Adrenal gland (tissue), 12 donors: ENCODE measurements around the gene CHEK2. TPM values are rescaled to one million over a fixed set of nuclear protein-coding genes. Genes with fewer than 3 reads are reported as not detected.

Source experiments
- DNase-seq, 7 donors: peaks; one replicate each; pipeline ENCODE4 v3.0.0-alpha.2; 2019 to 2020
- H3K27ac ChIP-seq, 5 donors: fragments of 200-600 bp; sonication (generic) in 4 of 5; 1 replicate in 3 of 5; 2 replicates in 2 of 5; pipeline versions ENCODE4 v1.5.1 to v1.8.0; 2016 to 2020; ENCODE audit warnings: mild to moderate bottlenecking in 1 of 5
- H3K27me3 ChIP-seq: fragments of 200-600 bp; 2 replicates; pipeline ENCODE4 v1.8.0; 2021
- H3K36me3 ChIP-seq, 2 donors: fragments of 200-600 bp; replicated peaks in 1 of 2; 1 replicate in 1 of 2; 2 replicates in 1 of 2; pipeline versions ENCODE4 v1.5.1 to v1.8.0; 2018 to 2022
- H3K4me1 ChIP-seq, 2 donors: fragments of 200-600 bp; replicated peaks in 1 of 2; 1 replicate in 1 of 2; 2 replicates in 1 of 2; pipeline versions ENCODE4 v1.5.1 to v1.8.0; 2018 to 2021
- H3K4me3 ChIP-seq, 4 donors: fragments of 200-600 bp; sonication (generic) in 3 of 4; one replicate each; pipeline ENCODE4 v1.5.1; 2016 to 2018
- H3K9me3 ChIP-seq, 3 donors: fragments of 200-600 bp; sonication (generic) in 1 of 3; replicated peaks in 1 of 3; 1 replicate in 2 of 3; 2 replicates in 1 of 3; pipeline versions ENCODE4 v1.5.1 to v1.8.0; 2016 to 2021
- CTCF ChIP-seq, 6 experiments: fragments of 450-650 bp in 4 of 6; fragments of 200-600 bp in 2 of 6; sonication (generic) in 1 of 6; IDR thresholded peaks; 1 replicate in 5 of 6; 2 replicates in 1 of 6; pipeline versions ENCODE4 v1.5.1 to v1.8.0; 2016 to 2021; ENCODE audit warnings: antibody characterized with exemption in 6 of 6, mild to moderate bottlenecking in 2 of 6, moderate library complexity in 1 of 6
- POLR2A ChIP-seq, 2 donors: fragments of 450-650 bp; IDR thresholded peaks; one replicate each; pipeline ENCODE4 v1.6.1; 2017; ENCODE audit warnings: antibody characterized with exemption in 2 of 2, mild to moderate bottlenecking in 2 of 2, moderate library complexity in 1 of 2
- WGBS, 4 donors: extraction: QIAGEN DNeasy Blood & Tissue Kit in 2 of 4; methylation state at CpG; one replicate each; pipeline versions ENCODE4 v1.1.5 to v1.1.7; 2013 to 2017; 5-methylcytosine and 5-hydroxymethylcytosine counted together
- intact Hi-C, 2 donors: fragments of 100-400 bp; cut with DNase I; formaldehyde crosslinking; loops; one replicate each; pipeline versions ENCODE4 v1.14.1 to v1.15.0; 2022 to 2023
- polyA plus RNA-seq, 3 donors: library from polyadenylated mRNA; stranded (reverse); fragments of 200-250 nt in 2 of 3; fragments of 350-450 nt in 1 of 3; fragmentation: Illumina TruSeq in 1 of 3; extraction: RNeasy Lipid Tissue Mini Kit (QIAGEN cat#74804) in 1 of 3; gene quantifications; one replicate each; pipeline ENCODE4 v1.2.3, GENCODE V29; 2013 to 2014
- small RNA-seq, 2 donors: library from RNA; depleted of rRNA; stranded (forward); fragments of <200 nt; gene quantifications; one replicate each; pipeline ENCODE3, GENCODE V24; 2016
- total RNA-seq, 9 donors: library from RNA; depleted of rRNA in 4 of 9; stranded (reverse); fragments of >200 nt in 4 of 9; fragments of 120-200 nt in 1 of 9; fragmentation: NEBNext Ultra II Directional in 1 of 9; extraction: Animal tissue kit (Norgen Biotek cat#: 25700) in 1 of 9; gene quantifications; one replicate each; pipeline versions ENCODE4 v1.1.0 to v1.2.4, GENCODE V29; 2013 to 2023
- donor health status: healthy with polysubstance abuse.
- donor health status: Bipolar disorder and iron deficiency.
- donor health status: DM: yes; HTN: yes; CAD: no.
- donor health status: DM: no; HTN: no; CAD: no.
- donor health status: DM: no; HTN: no; CAD: no.
- donor health status: DM: yes; HTN: yes; CAD: no.

Gene CHEK2
- total and polyA plus RNA-seq, 12 donors = 3.2 to 45.0 (median 13.4) TPM

GRCh38 chr22:28650463-28650862 is 91.2 kb downstream of the CHEK2 start:
- Histone ChIP-seq H3K4me1 (no peaks in the 10 kb centered on the region), H3K4me3 (no peak overlapping the region)

DNA sequence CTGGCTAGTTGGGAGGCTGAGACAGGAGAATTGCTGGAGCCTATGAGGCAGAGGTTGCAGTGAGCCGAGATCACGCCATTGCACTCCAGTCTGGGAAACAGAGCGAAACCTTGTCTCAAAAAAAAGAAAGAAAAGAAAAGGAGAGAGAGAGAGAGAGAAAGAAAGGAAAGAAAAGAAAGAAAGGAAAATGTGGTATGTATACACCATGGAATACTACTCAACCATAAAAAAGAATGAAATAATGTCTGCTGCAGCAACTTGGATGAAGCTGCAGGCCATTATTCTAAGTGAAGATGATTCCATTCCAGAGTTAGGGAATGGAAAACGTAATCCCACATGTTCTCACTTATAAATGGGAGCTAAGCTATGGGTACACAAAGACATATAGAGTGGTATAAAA is 92.8 kb downstream of the CHEK2 start:
- 97 to 99% (median 97%) methylated on average over 4 of the region's 4 CpGs for WGBS, 4 donors
- Histone ChIP-seq H3K9me3 (no peaks in the 10 kb centered on the region), H3K27me3 (no peaks in the 10 kb centered on the region), H3K36me3 (no peaks in the 10 kb centered on the region), H3K4me1 (no peaks in the 10 kb centered on the region), H3K27ac (no peak overlapping the region), H3K4me3 (no peak overlapping the region)
- no peak for TF ChIP-seq CTCF (IDR thresholded peaks at IDR 0.05)
- no peak for TF ChIP-seq POLR2A (IDR thresholded peaks at IDR 0.05)
- intact Hi-C loops = no loop called here
- DNase-seq = no peak

More at GRCh38 chr22:28650463-28650862, 91.2 kb downstream of the CHEK2 start:
- TF ChIP-seq POLR2A (IDR thresholded peaks at IDR 0.05) = no peak
- no peak for TF ChIP-seq CTCF (IDR thresholded peaks at IDR 0.05)
- no peaks in the 10 kb centered on the region for H3K27me3 ChIP-seq
- no peak overlapping the region for H3K27ac ChIP-seq
- H3K36me3 ChIP-seq = no peaks in the 10 kb centered on the region
- intact Hi-C loops = no loop called here
- H3K9me3 ChIP-seq = no peaks in the 10 kb centered on the region
- no peak for DNase-seq

- Histone ChIP-seq H3K27me3 (no peaks in the 10 kb centered on the region), H3K4me1 (no peaks in the 10 kb centered on the region), H3K27ac (no peak overlapping the region), H3K4me3 (no peak overlapping the region), H3K36me3 (no peaks in the 10 kb centered on the region), H3K9me3 (no peaks in the 10 kb centered on the region)
- 93 to 98% (median 96%) methylated on average over 3 of the region's 3 CpGs for WGBS, 4 donors
- TF ChIP-seq CTCF (IDR thresholded peaks at IDR 0.05) = no peak
- no peak for TF ChIP-seq POLR2A (IDR thresholded peaks at IDR 0.05)
- intact Hi-C loops = no loop called here
- DNase-seq = no peak
Measured at GRCh38 chr22:28647216-28647615, 94.4 kb downstream of the CHEK2 start.

- no peak for DNase-seq
- H3K4me1 ChIP-seq = no peaks in the 10 kb centered on the region
- no peaks in the 10 kb centered on the region for H3K36me3 ChIP-seq
- intact Hi-C loops = no loop called here
- no peak overlapping the region for H3K27ac ChIP-seq
- no peak for TF ChIP-seq POLR2A (IDR thresholded peaks at IDR 0.05)
- TF ChIP-seq CTCF (IDR thresholded peaks at IDR 0.05) = no peak
- no peak overlapping the region for H3K4me3 ChIP-seq
- no peaks in the 10 kb centered on the region for H3K9me3 ChIP-seq
- no peaks in the 10 kb centered on the region for H3K27me3 ChIP-seq
- WGBS, 4 donors = 95 to 100% (median 99%) methylated on average over 2 of the region's 2 CpGs
Measured at GRCh38 chr22:28639321-28639720, 102.3 kb downstream of the CHEK2 start.

Small RNAs within 50 kb of the gene (small RNA-seq; reads per million reads assigned to genes)
- 0 reads per million in 2 donors for gene RN7SL162P

Other genes with a start within 250 kb of the CHEK2 start
- gene TTC28, start 62.0 kb downstream of the CHEK2 start, total RNA-seq = 10 to 100 TPM; 26.1 to 75.6 (median 36.7) TPM
- gene TTC28, start 62.0 kb downstream of the CHEK2 start, polyA plus RNA-seq = 1 to 10 TPM; 3.4 to 9.6 (median 6.6) TPM
- 10 to 100 TPM; 19.7 to 48.2 (median 27.2) TPM for gene HSCB, start 219 bp upstream of the CHEK2 start, total RNA-seq
- gene HSCB, start 219 bp upstream of the CHEK2 start, polyA plus RNA-seq = 10 to 100 TPM; 29.4 to 31.7 (median 29.8) TPM
- gene CCDC117, start 30.9 kb upstream of the CHEK2 start, total RNA-seq = 10 to 100 TPM; 16.3 to 31.0 (median 23.6) TPM
- 10 to 100 TPM in 2 of 3 donors, 1 to 10 TPM in 1; 9.0 to 38.0 (median 13.1) TPM for gene CCDC117, start 30.9 kb upstream of the CHEK2 start, polyA plus RNA-seq
- gene XBP1, start 58.7 kb upstream of the CHEK2 start, total RNA-seq = 100 to 1,000 TPM in 8 of 9 donors, 10 to 100 TPM in 1; 70.7 to 393 (median 156) TPM
- gene XBP1, start 58.7 kb upstream of the CHEK2 start, polyA plus RNA-seq = 100 to 1,000 TPM in 1 of 3 donors, 10 to 100 TPM in 2; 31.2 to 250 (median 42.2) TPM
- 10 to 100 TPM in 8 of 9 donors, 1 to 10 TPM in 1; 8.3 to 40.9 (median 22.8) TPM for gene ZNRF3, start 141.8 kb upstream of the CHEK2 start, total RNA-seq
- gene ZNRF3, start 141.8 kb upstream of the CHEK2 start, polyA plus RNA-seq = 1 to 10 TPM; 3.1 to 8.7 (median 5.1) TPM